OCI-LY1 (cell line): ENCODE data around the gene ERBB4.

Experiments
- CTCF ChIP-seq: fragments of 200-600 bp; sonication (generic), shearing (Covaris generic); IDR thresholded peaks from 2 replicates; pipeline ENCODE4 v1.5.1; 2017; ENCODE audit warnings: mild to moderate bottlenecking, antibody characterized with exemption, low read length, moderate library complexity, mixed read lengths
- EZH2 ChIP-seq: fragments of 200-600 bp; sonication (generic), shearing (Covaris generic); IDR thresholded peaks from 2 replicates; pipeline ENCODE4 v1.8.0; 2017; ENCODE audit warnings: borderline replicate concordance, mixed run types, mild to moderate bottlenecking, antibody characterized with exemption, low read length, moderate library complexity, mixed read lengths

GRCh38 chr2:212489719-212490346, 48.8 kb downstream of the ERBB4 start:
- TF ChIP-seq CTCF (no peak), EZH2 (no peak)
